GM12878 (cell line): Measurements from ENCODE around the gene TRAPPC4. TPM values are rescaled to one million over a fixed set of nuclear protein-coding genes. Genes with fewer than 3 reads are reported as not detected.

Experiments used
- BHLHE40 ChIP-seq, 2 experiments: fragments of 450-650 bp in 1 of 2; IDR thresholded peaks; 2 replicates each; pipeline ENCODE4 v1.6.1; 2011 to 2017; ENCODE audit warnings: low read depth in 2 of 2, borderline replicate concordance in 1 of 2, improper control_type of control experiment in 1 of 2, low read length in 1 of 2, mild to moderate bottlenecking in 1 of 2
- CEBPZ ChIP-seq: fragments of 150-350 bp; IDR thresholded peaks from 2 replicates; pipeline ENCODE4 v1.6.1; 2016; ENCODE audit warnings: low read depth, low read length
- CUX1 ChIP-seq: IDR thresholded peaks from 2 replicates; pipeline ENCODE4 v1.6.1; 2012; ENCODE audit warnings: improper control_type of control experiment, low read depth, low read length; ENCODE audit not compliant: insufficient replicate concordance
- EZH2 ChIP-seq: IDR thresholded peaks from 2 replicates; pipeline ENCODE4 v1.6.1; 2012; ENCODE audit warnings: low read depth, mild to moderate bottlenecking, control low read depth, inconsistent platforms, low read length, borderline replicate concordance; ENCODE audit not compliant: control insufficient read depth
- FOS ChIP-seq: IDR thresholded peaks from 3 replicates; pipeline ENCODE4 v1.6.1; 2011; ENCODE audit warnings: borderline replicate concordance; ENCODE audit not compliant: insufficient read length; ENCODE audit errors: extremely low read depth
- HDAC6 ChIP-seq: fragments of 200-600 bp; sonication (generic); IDR thresholded peaks from one replicate; pipeline ENCODE4 v1.8.0; 2017; ENCODE audit warnings: antibody characterized with exemption; ENCODE audit not compliant: unreplicated experiment
- IRF4 ChIP-seq: IDR thresholded peaks from 2 replicates; pipeline ENCODE4 v1.6.1; 2011; ENCODE audit warnings: low read depth, low read length
- NFXL1 ChIP-seq: fragments of 450-650 bp; IDR thresholded peaks from 2 replicates; pipeline ENCODE4 v1.6.1; 2017; ENCODE audit warnings: antibody characterized with exemption, mild to moderate bottlenecking, borderline replicate concordance
- PAX5 ChIP-seq: IDR thresholded peaks from 2 replicates; pipeline ENCODE4 v1.6.1; 2011; ENCODE audit warnings: low read depth, low read length, borderline replicate concordance
- RELB ChIP-seq: fragments of 450-650 bp; IDR thresholded peaks from 2 replicates; pipeline ENCODE4 v1.6.1; 2017; ENCODE audit warnings: low read depth, mild to moderate bottlenecking, moderate library complexity
- RUNX3 ChIP-seq: IDR thresholded peaks from 2 replicates; pipeline ENCODE4 v1.6.1; 2012; ENCODE audit warnings: low read length, inconsistent platforms
- USF2 ChIP-seq: IDR thresholded peaks from 2 replicates; pipeline ENCODE4 v1.6.1; 2011; ENCODE audit warnings: low read depth, low read length, improper control_type of control experiment, borderline replicate concordance
- ZNF217 ChIP-seq: fragments of 450-650 bp; IDR thresholded peaks from 2 replicates; pipeline ENCODE4 v1.6.1; 2017; ENCODE audit warnings: antibody characterized with exemption, mild to moderate bottlenecking
- polyA plus RNA-seq, 11 experiments: library from polyadenylated mRNA; depleted of rRNA in 4 of 11; unstranded in 6 of 11; stranded (reverse) in 5 of 11; fragments of >200 nt; fragmentation: Nextera tagmentation in 4 of 11; fragmentation: Illumina TruSeq in 1 of 11; extraction: Ambion mirVana in 4 of 11; extraction: Trizol in 1 of 11; gene quantifications; 1 replicate in 1 of 11; 2 replicates in 10 of 11; pipeline versions ENCODE4 v1.2.1 to v1.2.3, GENCODE V29; 2011 to 2016; ENCODE audit warnings: inconsistent platforms in 2 of 11, missing spikeins in 2 of 11, low read depth in 1 of 11
- total RNA-seq, 4 experiments: library from RNA; depleted of rRNA in 3 of 4; stranded (reverse); fragments of >200 nt in 3 of 4; fragmentation: Illumina TruSeq in 1 of 4; extraction: Trizol in 1 of 4; gene quantifications; 2 replicates each; pipeline versions ENCODE4 v1.2.1 to v1.2.3, GENCODE V29; 2013 to 2021

The TRAPPC4 gene
- total and polyA plus RNA-seq, 10 of the 15 experiments (the other 5 are each of a cell fraction or from before 2014, with no cell fraction given), result 61.6 to 231 (median 98.8) TPM

GRCh38 chr11:119030329-119031047 lies 11.9 kb downstream of the TRAPPC4 start, which contains the start of gene SLC37A4 (continued):
- TF ChIP-seq ZNF217 (0 out of 2 replicates have a peak, but pooled peaks have one; percentile 25), CEBPZ (no peak), NFXL1 (no peak), EZH2 (no peak), HDAC6 (no peak), FOS (no peak), BHLHE40 (IDR thresholded peaks at IDR 0.05; ENCODE audit: borderline replicate concordance in 1 of 2, low read depth in 2 of 2, low read length in 1 of 2) (peak; percentile 31 to 93; a peak in 2 of 4 replicates), IRF4 (0 out of 2 replicates have a peak, but pooled peaks have one; percentile 24), RUNX3 (peak; percentile 32; the same call in 1 of the 2 replicates), PAX5 (peak; percentile 62; the same call in 1 of the 2 replicates), USF2 (peak; percentile 22; the same call in 1 of the 2 replicates), RELB (0 out of 2 replicates have a peak, but pooled peaks have one; percentile 13), CUX1 (no peak)
